ENCODE measurements around the gene S100A13. TPM values are rescaled to one million over a fixed set of nuclear protein-coding genes. Genes with fewer than 3 reads are reported as not detected.

Gene S100A13
- total and polyA plus RNA-seq, 10 of the 15 experiments (the other 5 are each of a cell fraction or from before 2014, with no cell fraction given): 5.7 to 30.9 (median 9.1) TPM

DNA sequence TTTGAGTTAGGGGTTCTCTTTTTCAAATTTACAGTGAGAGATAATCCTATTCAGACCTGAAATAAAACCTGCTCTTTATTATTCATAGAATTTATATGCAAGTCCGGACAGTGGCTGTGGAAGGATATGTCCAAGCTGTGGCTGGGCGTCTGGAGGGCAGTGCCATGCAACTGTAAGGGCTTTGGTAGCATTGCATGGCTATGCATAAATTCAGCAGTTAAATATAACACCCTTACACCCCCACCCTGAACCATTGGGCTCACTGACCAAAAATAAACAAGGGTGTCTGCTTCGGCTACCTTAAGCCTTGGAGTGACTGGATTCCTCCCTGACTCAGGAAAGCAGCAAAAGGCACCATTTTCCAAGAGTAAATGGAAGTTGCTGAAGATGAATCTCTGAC, 12.0 kb upstream of the S100A13 start:
- ChIA-PET SMC1A (ENCODE audit: uncharacterized antibody, unreplicated experiment) (interaction anchor here (0.8 kb wide), 1 partner anchor 46 kb away, joined by 3 read pairs; no protein-coding TSS in a partner anchor), POLR2A (no interaction called here)

More for the DNA sequence above, 12.0 kb upstream of the S100A13 start:
- H2AFZ ChIP-seq (ENCODE audit: control insufficient read depth, low read depth, low read length): no peak overlapping the region
- no peak overlapping the region for H3K9ac ChIP-seq (ENCODE audit: control insufficient read depth, insufficient read depth, low read length)
- no peaks in the 10 kb centered on the region for H3K9me3 ChIP-seq (replicated peaks; ENCODE audit: control insufficient read depth, insufficient read depth, low read length)
- H3K27me3 ChIP-seq (replicated peaks in 1 of 2; ENCODE audit: control insufficient read depth in 2 of 2, insufficient read depth in 2 of 2, low read length in 1 of 2): no peaks in the 10 kb centered on the region
- H3K36me3 ChIP-seq (ENCODE audit: control insufficient read depth in 2 of 2, insufficient read depth in 2 of 2, low read length in 1 of 2): peaks cover 5 to 57% of the 10 kb centered on the region in 2 experiments
- no peaks in the 10 kb centered on the region for H4K20me1 ChIP-seq (ENCODE audit: control insufficient read depth, insufficient read depth)
- RAD21 ChIA-PET (ENCODE audit: unreplicated experiment): no interaction called here
- in situ Hi-C loops (cut with MboI): no loop called here
- 93% methylated on average over 3 of the region's 3 CpGs for WGBS (ENCODE audit: insufficient coverage, insufficient replicate concordance, low lambda C conversion rate, missing lambda C conversion rate)
- FAIRE-seq (no peak), ATAC-seq (no peak), DNase-seq (ENCODE audit: low read depth, low spot score) (no peak)
- no TSS peak for BruUV-seq (replicated peaks)
- H3K4me3 ChIP-seq: no peak overlapping the region
- no peak overlapping the region for H3K27ac ChIP-seq (ENCODE audit: control insufficient read depth, insufficient read depth)
- peaks cover 30% of the 10 kb centered on the region for H3K79me2 ChIP-seq (ENCODE audit: control insufficient read depth, insufficient read depth, low read length)
- CTCF ChIA-PET: interaction anchor here (1.0 to 1.7 kb wide), 4 partner anchors 61 to 128 kb away, joined by 3 to 6 read pairs (median 4); no protein-coding TSS in a partner anchor
- TF ChIP-seq, protein P1, sequence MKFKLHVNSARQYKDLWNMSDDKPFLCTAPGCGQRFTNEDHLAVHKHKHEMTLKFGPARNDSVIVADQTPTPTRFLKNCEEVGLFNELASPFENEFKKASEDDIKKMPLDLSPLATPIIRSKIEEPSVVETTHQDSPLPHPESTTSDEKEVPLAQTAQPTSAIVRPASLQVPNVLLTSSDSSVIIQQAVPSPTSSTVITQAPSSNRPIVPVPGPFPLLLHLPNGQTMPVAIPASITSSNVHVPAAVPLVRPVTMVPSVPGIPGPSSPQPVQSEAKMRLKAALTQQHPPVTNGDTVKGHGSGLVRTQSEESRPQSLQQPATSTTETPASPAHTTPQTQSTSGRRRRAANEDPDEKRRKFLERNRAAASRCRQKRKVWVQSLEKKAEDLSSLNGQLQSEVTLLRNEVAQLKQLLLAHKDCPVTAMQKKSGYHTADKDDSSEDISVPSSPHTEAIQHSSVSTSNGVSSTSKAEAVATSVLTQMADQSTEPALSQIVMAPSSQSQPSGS (IDR thresholded peaks at IDR 0.05; ENCODE audit: low read length): no peak
- TF ChIP-seq, protein P2, sequence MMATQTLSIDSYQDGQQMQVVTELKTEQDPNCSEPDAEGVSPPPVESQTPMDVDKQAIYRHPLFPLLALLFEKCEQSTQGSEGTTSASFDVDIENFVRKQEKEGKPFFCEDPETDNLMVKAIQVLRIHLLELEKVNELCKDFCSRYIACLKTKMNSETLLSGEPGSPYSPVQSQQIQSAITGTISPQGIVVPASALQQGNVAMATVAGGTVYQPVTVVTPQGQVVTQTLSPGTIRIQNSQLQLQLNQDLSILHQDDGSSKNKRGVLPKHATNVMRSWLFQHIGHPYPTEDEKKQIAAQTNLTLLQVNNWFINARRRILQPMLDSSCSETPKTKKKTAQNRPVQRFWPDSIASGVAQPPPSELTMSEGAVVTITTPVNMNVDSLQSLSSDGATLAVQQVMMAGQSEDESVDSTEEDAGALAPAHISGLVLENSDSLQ (IDR thresholded peaks at IDR 0.05): no peak
- TF ChIP-seq, protein P3, sequence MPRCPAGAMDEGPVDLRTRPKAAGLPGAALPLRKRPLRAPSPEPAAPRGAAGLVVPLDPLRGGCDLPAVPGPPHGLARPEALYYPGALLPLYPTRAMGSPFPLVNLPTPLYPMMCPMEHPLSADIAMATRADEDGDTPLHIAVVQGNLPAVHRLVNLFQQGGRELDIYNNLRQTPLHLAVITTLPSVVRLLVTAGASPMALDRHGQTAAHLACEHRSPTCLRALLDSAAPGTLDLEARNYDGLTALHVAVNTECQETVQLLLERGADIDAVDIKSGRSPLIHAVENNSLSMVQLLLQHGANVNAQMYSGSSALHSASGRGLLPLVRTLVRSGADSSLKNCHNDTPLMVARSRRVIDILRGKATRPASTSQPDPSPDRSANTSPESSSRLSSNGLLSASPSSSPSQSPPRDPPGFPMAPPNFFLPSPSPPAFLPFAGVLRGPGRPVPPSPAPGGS (IDR thresholded peaks at IDR 0.05; ENCODE audit: borderline replicate concordance, insufficient read depth, low read depth, low read length, poor library complexity, severe bottlenecking): no peak
- TF ChIP-seq PAX8 (IDR thresholded peaks at IDR 0.05) (no peak), ZNF207 (IDR thresholded peaks at IDR 0.05; ENCODE audit: borderline replicate concordance) (no peak), SUZ12 (IDR thresholded peaks at IDR 0.05; ENCODE audit: unreplicated experiment) (no peak), ZSCAN29 (IDR thresholded peaks at IDR 0.05) (no peak)
- H3K4me1 ChIP-seq (ENCODE audit: control insufficient read depth, insufficient read depth, low read length): no peaks in the 10 kb centered on the region
- intact Hi-C loops (cut with micrococcal nuclease; ENCODE audit: unreplicated experiment): no loop called here
- H3K4me2 ChIP-seq (ENCODE audit: control insufficient read depth, insufficient read depth): no peak overlapping the region
